GM18508 (cell line): ENCODE results near the gene RHBDD1.

Experiments used
- ATAC-seq: cut with Tn5 transposase; IDR thresholded peaks from one replicate; pipeline ENCODE4 v1.9.1; 2021; ENCODE audit warnings: moderate number of reproducible peaks; ENCODE audit not compliant: insufficient read depth, unreplicated experiment

Gene RHBDD1

GRCh38 chr2:226882606-226883005 lies 46.8 kb downstream of the RHBDD1 start:
- no peak for ATAC-seq

GRCh38 chr2:226883296-226883795 lies 47.5 kb downstream of the RHBDD1 start:
- ATAC-seq: no peak

GRCh38 chr2:226884166-226884565 lies 48.3 kb downstream of the RHBDD1 start:
- ATAC-seq: no peak

- no peak for ATAC-seq
Observed at GRCh38 chr2:226885769-226886435, 50.0 kb downstream of the RHBDD1 start.

GRCh38 chr2:226887940-226888339 lies 52.1 kb downstream of the RHBDD1 start:
- ATAC-seq: no peak

- no peak for ATAC-seq
Observed at GRCh38 chr2:226888378-226888965, 52.6 kb downstream of the RHBDD1 start.

- ATAC-seq: no peak
Observed at GRCh38 chr2:226888971-226889370, 53.1 kb downstream of the RHBDD1 start.

GRCh38 chr2:226890286-226890685 lies 54.4 kb downstream of the RHBDD1 start:
- no peak for ATAC-seq

- ATAC-seq: no peak
Observed at GRCh38 chr2:226891780-226892590, 56.1 kb downstream of the RHBDD1 start.

- no peak for ATAC-seq
Observed at GRCh38 chr2:226892729-226893128, 56.9 kb downstream of the RHBDD1 start.

GRCh38 chr2:226893216-226893615 lies 57.4 kb downstream of the RHBDD1 start:
- no peak for ATAC-seq

GRCh38 chr2:226894752-226895151 lies 58.9 kb downstream of the RHBDD1 start:
- no peak for ATAC-seq

GRCh38 chr2:226895579-226895978 lies 59.7 kb downstream of the RHBDD1 start:
- ATAC-seq: no peak

- ATAC-seq: no peak
Observed at GRCh38 chr2:226898121-226898520, 62.3 kb downstream of the RHBDD1 start.

- ATAC-seq: no peak
Observed at GRCh38 chr2:226898897-226899296, 63.0 kb downstream of the RHBDD1 start.

- ATAC-seq: no peak
Observed at GRCh38 chr2:226902041-226902966, 66.5 kb downstream of the RHBDD1 start.

GRCh38 chr2:226903179-226903578 lies 67.3 kb downstream of the RHBDD1 start:
- no peak for ATAC-seq

- peak; percentile 40 for ATAC-seq
Observed at GRCh38 chr2:226904592-226904991, 68.7 kb downstream of the RHBDD1 start.

GRCh38 chr2:226905718-226906117 lies 69.9 kb downstream of the RHBDD1 start:
- peak; percentile 8 for ATAC-seq

- peak; percentile 76 for ATAC-seq
Observed at GRCh38 chr2:226906163-226906693, 70.4 kb downstream of the RHBDD1 start.
